ENCODE measurements around the gene AICDA. TPM values are rescaled to one million over a fixed set of nuclear protein-coding genes. Genes with fewer than 3 reads are reported as not detected.
"Not testable (repeated sequence)": the region's sequence is repeated elsewhere in the genome, so short reads cannot be mapped to it uniquely, and the experiment has no call there.

Gene AICDA
- total RNA-seq, 5 donors from 2014 or later (not counting 1 experiment from before 2014, with no cell fraction given), result 0.10 to 0.35 (median 0.18) TPM; not detected in 2

DNA sequence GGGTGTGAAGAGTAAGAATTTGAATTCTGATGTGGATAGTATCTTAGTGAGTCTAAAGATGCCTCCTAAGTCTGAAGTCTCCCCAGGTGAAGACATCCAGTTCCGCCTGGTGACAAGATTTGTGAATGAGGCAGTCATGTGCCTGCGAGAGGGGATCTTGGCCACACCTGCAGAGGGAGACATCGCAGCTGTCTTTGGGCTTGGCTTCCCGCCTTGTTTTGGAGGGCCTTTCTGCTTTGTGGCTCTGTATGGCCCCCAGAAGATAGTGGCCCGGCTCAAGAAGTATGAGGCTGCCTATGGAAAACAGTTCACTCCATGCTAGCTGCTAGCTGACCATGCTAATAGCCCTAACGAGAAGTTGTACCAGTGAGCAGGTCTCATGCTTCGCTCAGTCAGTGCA, 24.6 kb upstream of the AICDA start:
- H3K27me3 Mint-ChIP-seq, result no peaks in the 10 kb centered on the region
- Histone ChIP-seq H3K36me3 (ENCODE audit: control insufficient read depth in 2 of 2, extremely low read depth in 1 of 2, insufficient read depth in 1 of 2, low read length in 1 of 2) (no peaks in the 10 kb centered on the region), H3K9me3 (no peaks in the 10 kb centered on the region), H3K27me3 (replicated peaks in 1 of 2; ENCODE audit: control insufficient read depth in 2 of 2, extremely low read depth in 1 of 2, insufficient read depth in 2 of 2, low read length in 1 of 2) (no peaks in the 10 kb centered on the region), H3K4me1 (ENCODE audit: control insufficient read depth in 1 of 2, extremely low read depth in 1 of 2, insufficient read depth in 2 of 2, low read length in 2 of 2) (no peaks in the 10 kb centered on the region), H3K4me3 (ENCODE audit: control insufficient read depth in 1 of 2, extremely low read depth in 1 of 2, low read length in 1 of 2) (no peak overlapping the region), H3K27ac (ENCODE audit: low read length) (no peak overlapping the region)
- ChIA-PET POLR2A (no interaction called here), CTCF (no interaction called here)
- H3K27ac Mint-ChIP-seq, result peak overlapping the region in 1 of 2 donors; percentile 40
- ATAC-seq (replicated peaks in 1 of 4) (no peak), DNase-seq (no peak)
- no peaks in the 10 kb centered on the region for H3K36me3 Mint-ChIP-seq
- no peaks in the 10 kb centered on the region for H3K9me3 Mint-ChIP-seq
- WGBS (ENCODE audit: insufficient coverage), result 100% methylated on average over 7 of the region's 7 CpGs
- no peak overlapping the region for H3K4me3 Mint-ChIP-seq
- H3K4me1 Mint-ChIP-seq, result no peaks in the 10 kb centered on the region

DNA sequence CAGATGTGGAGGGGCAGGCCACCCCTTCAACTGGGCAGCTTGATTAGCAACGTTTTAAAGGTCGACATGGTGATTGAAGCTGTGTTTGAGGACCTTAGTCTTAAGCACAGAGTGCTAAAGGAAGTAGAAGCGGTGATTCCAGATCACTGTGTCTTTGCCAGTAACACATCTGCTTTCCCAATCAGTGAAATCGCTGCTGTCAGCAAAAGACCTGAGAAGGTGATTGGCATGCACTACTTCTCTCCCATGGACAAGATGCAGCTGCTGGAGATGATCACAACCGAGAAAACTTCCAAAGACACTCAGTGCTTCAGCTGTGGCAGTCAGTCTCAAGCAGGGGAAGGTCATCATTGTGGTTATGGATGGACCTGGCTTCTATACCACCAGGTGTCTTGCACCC, 23.9 kb upstream of the AICDA start:
- no peak overlapping the region for H3K4me3 Mint-ChIP-seq
- H3K9me3 ChIP-seq, result no peaks in the 10 kb centered on the region
- ChIA-PET POLR2A (no interaction called here), CTCF (no interaction called here)
- DNase-seq (no peak), ATAC-seq (replicated peaks in 1 of 4) (no peak)
- no peaks in the 10 kb centered on the region for H3K36me3 ChIP-seq (ENCODE audit: control insufficient read depth in 2 of 2, extremely low read depth in 1 of 2, insufficient read depth in 1 of 2, low read length in 1 of 2)
- H3K4me3 ChIP-seq (ENCODE audit: control insufficient read depth in 1 of 2, extremely low read depth in 1 of 2, low read length in 1 of 2), result no peak overlapping the region
- no peaks in the 10 kb centered on the region for H3K4me1 Mint-ChIP-seq
- no peaks in the 10 kb centered on the region for H3K9me3 Mint-ChIP-seq
- H3K27ac Mint-ChIP-seq, result no peak overlapping the region
- 73% methylated on average over 3 of the region's 5 CpGs for WGBS (ENCODE audit: insufficient coverage)
- H3K27me3 ChIP-seq (replicated peaks in 1 of 2; ENCODE audit: control insufficient read depth in 2 of 2, extremely low read depth in 1 of 2, insufficient read depth in 2 of 2, low read length in 1 of 2), result no peaks in the 10 kb centered on the region
- no peak overlapping the region for H3K27ac ChIP-seq (ENCODE audit: low read length)
- H3K36me3 Mint-ChIP-seq, result no peaks in the 10 kb centered on the region
- no peaks in the 10 kb centered on the region for H3K4me1 ChIP-seq (ENCODE audit: control insufficient read depth in 1 of 2, extremely low read depth in 1 of 2, insufficient read depth in 2 of 2, low read length in 2 of 2)
- H3K27me3 Mint-ChIP-seq, result no peaks in the 10 kb centered on the region

DNA sequence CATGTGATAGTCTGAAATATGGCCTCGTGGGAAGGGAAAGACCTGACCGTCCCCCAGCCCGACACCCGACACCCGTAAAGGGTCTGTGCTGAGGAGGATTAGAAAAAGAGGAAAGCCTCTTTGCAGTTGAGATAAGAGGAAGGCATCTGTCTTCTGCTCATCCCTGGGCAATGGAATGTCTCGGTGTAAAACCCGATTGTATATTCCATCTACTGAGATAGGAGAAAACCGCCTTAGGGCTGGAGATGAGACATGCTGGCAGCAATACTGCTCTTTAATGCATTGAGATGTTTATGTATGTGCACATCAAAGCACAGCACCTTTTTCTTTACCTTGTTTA, 23.3 kb upstream of the AICDA start:
- H3K4me3 ChIP-seq (ENCODE audit: control insufficient read depth in 1 of 2, extremely low read depth in 1 of 2, low read length in 1 of 2); H3K27me3 ChIP-seq (replicated peaks in 1 of 2; ENCODE audit: control insufficient read depth in 2 of 2, extremely low read depth in 1 of 2, insufficient read depth in 2 of 2, low read length in 1 of 2); H3K4me1 ChIP-seq (ENCODE audit: control insufficient read depth in 1 of 2, extremely low read depth in 1 of 2, insufficient read depth in 2 of 2, low read length in 2 of 2); ATAC-seq (replicated peaks in 1 of 4); H3K4me3 Mint-ChIP-seq; H3K9me3 Mint-ChIP-seq; DNase-seq; POLR2A ChIA-PET; H3K36me3 ChIP-seq (ENCODE audit: control insufficient read depth in 2 of 2, extremely low read depth in 1 of 2, insufficient read depth in 1 of 2, low read length in 1 of 2); H3K27me3 Mint-ChIP-seq; H3K27ac ChIP-seq (ENCODE audit: low read length); H3K4me1 Mint-ChIP-seq; H3K27ac Mint-ChIP-seq; H3K36me3 Mint-ChIP-seq; H3K9me3 ChIP-seq: not testable (repeated sequence)
- CTCF ChIA-PET, result interaction anchor here in 1 of 2 donors (0.6 kb wide), 1 partner anchor 936 kb away, joined by 4 read pairs; no protein-coding TSS in a partner anchor
- 100% methylated on average over 4 of the region's 8 CpGs for WGBS (ENCODE audit: insufficient coverage)

DNA sequence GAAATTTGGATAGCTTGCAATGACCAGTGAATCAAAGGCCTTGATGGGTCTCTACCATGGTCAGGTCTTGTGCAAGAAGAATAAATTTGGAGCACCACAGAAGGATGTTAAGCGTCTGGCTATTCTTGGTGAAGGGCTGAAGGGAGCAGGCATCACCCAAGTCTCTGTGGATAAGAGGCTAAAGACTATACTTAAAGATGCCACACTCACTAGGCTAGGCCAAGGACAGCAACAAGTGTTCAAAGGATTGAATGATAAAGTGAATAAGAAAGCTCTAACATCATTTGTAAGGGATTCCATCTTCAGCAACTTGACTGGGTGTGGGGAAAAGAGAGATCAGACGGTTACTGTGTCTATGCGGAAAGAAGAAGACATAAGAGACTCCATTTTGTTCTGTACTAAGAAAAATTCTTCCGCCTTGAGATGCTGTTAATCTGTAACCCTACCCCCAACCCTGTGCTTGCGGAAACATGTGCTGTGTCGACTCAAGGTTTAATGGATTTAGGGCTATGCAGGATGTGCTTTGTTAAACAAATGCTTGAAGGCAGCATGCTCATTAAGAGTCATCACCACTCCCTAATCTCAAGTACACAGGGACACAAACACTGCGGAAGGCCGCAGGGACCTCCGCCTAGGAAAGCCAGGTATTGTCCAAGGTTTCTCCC, 22.8 kb upstream of the AICDA start:
- DNase-seq; H3K9me3 ChIP-seq; H3K27me3 Mint-ChIP-seq; H3K36me3 ChIP-seq (ENCODE audit: control insufficient read depth in 2 of 2, extremely low read depth in 1 of 2, insufficient read depth in 1 of 2, low read length in 1 of 2); H3K4me1 ChIP-seq (ENCODE audit: control insufficient read depth in 1 of 2, extremely low read depth in 1 of 2, insufficient read depth in 2 of 2, low read length in 2 of 2); H3K9me3 Mint-ChIP-seq; H3K27ac ChIP-seq (ENCODE audit: low read length); H3K27me3 ChIP-seq (replicated peaks in 1 of 2; ENCODE audit: control insufficient read depth in 2 of 2, extremely low read depth in 1 of 2, insufficient read depth in 2 of 2, low read length in 1 of 2); H3K4me1 Mint-ChIP-seq; H3K4me3 Mint-ChIP-seq; H3K27ac Mint-ChIP-seq; ATAC-seq (replicated peaks in 1 of 4); H3K36me3 Mint-ChIP-seq; H3K4me3 ChIP-seq (ENCODE audit: control insufficient read depth in 1 of 2, extremely low read depth in 1 of 2, low read length in 1 of 2); POLR2A ChIA-PET: not testable (repeated sequence)
- CTCF ChIA-PET, result interaction anchor here in 1 of 2 donors (0.6 kb wide), 1 partner anchor 936 kb away, joined by 4 read pairs; no protein-coding TSS in a partner anchor
- no CpG with 5 or more reads among the region's 9 CpGs for WGBS (ENCODE audit: insufficient coverage)

DNA sequence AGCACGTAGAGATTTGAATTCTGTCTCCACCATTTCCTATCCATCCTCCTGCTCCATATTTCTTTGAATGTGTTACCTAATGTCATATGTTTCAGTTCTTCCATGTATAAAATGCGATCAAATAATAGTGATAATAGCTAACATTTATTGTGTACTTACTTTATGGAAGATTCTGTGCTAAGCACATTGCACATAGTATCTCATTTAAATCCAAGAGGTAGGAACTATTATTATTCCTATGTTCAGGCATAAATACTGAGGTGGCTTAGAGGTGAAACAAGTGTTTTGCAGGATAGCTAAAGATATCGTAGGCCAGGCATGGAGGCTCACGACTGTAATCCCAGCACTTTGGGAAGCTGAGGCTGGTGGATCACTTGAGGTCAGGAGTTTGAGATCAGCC, 17.5 kb upstream of the AICDA start:
- 100% methylated on average over 1 of the region's 4 CpGs for WGBS (ENCODE audit: insufficient coverage)
- POLR2A ChIA-PET, result no interaction called here
- CTCF ChIA-PET, result no interaction called here
- Mint-ChIP-seq H3K27me3 (no peaks in the 10 kb centered on the region), H3K4me1 (no peaks in the 10 kb centered on the region), H3K4me3 (no peak overlapping the region), H3K27ac (no peak overlapping the region), H3K9me3 (no peaks in the 10 kb centered on the region), H3K36me3 (no peaks in the 10 kb centered on the region)
- DNase-seq, result no peak
- no peaks in the 10 kb centered on the region for H3K9me3 ChIP-seq
- no peaks in the 10 kb centered on the region for H3K4me1 ChIP-seq (ENCODE audit: control insufficient read depth in 1 of 2, extremely low read depth in 1 of 2, insufficient read depth in 2 of 2, low read length in 2 of 2)
- H3K36me3 ChIP-seq (ENCODE audit: control insufficient read depth in 2 of 2, extremely low read depth in 1 of 2, insufficient read depth in 1 of 2, low read length in 1 of 2), result no peaks in the 10 kb centered on the region
- H3K27ac ChIP-seq (ENCODE audit: low read length), result no peak overlapping the region
- no peak for ATAC-seq (replicated peaks in 1 of 4)
- H3K4me3 ChIP-seq (ENCODE audit: control insufficient read depth in 1 of 2, extremely low read depth in 1 of 2, low read length in 1 of 2), result no peak overlapping the region
- H3K27me3 ChIP-seq (replicated peaks in 1 of 2; ENCODE audit: control insufficient read depth in 2 of 2, extremely low read depth in 1 of 2, insufficient read depth in 2 of 2, low read length in 1 of 2), result peaks cover 0 to 3% of the 10 kb centered on the region in 2 experiments

DNA sequence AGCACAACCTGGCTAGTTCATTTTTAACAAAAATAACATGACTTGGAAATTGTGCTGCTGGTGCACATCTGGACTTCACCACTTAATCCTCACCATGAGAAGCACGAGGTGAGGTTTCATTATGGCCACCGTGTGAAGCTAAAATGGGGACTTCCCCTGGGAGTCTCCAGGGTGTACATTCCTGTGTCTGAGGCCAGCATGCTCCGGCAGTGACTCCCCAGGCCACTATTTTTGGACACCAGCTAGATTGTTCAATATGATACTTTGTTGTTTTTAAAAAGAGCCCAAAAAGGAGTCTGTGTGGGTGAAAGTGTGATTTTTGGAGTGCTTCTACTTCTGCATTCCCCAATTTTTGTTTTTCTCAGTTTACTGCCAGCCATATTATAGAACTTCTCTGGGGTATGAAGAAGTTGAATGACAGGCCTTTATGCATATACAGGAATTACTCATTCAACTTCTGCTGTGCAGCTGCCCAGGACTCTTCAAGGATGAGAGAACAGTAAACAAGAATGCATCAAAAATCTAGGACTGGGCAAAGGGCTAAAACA, 16.9 kb upstream of the AICDA start:
- Mint-ChIP-seq H3K27me3 (no peaks in the 10 kb centered on the region), H3K4me1 (no peaks in the 10 kb centered on the region)
- POLR2A ChIA-PET, result no interaction called here

More for the DNA sequence above, 16.9 kb upstream of the AICDA start:
- Histone ChIP-seq H3K27me3 (replicated peaks in 1 of 2; ENCODE audit: control insufficient read depth in 2 of 2, extremely low read depth in 1 of 2, insufficient read depth in 2 of 2, low read length in 1 of 2) (peaks cover 0 to 3% of the 10 kb centered on the region in 2 experiments), H3K36me3 (ENCODE audit: control insufficient read depth in 2 of 2, extremely low read depth in 1 of 2, insufficient read depth in 1 of 2, low read length in 1 of 2) (no peaks in the 10 kb centered on the region), H3K9me3 (no peaks in the 10 kb centered on the region), H3K27ac (ENCODE audit: low read length) (no peak overlapping the region), H3K4me1 (ENCODE audit: control insufficient read depth in 1 of 2, extremely low read depth in 1 of 2, insufficient read depth in 2 of 2, low read length in 2 of 2) (no peaks in the 10 kb centered on the region), H3K4me3 (ENCODE audit: control insufficient read depth in 1 of 2, extremely low read depth in 1 of 2, low read length in 1 of 2) (no peak overlapping the region)
- no peak overlapping the region for H3K27ac Mint-ChIP-seq
- ATAC-seq (replicated peaks in 1 of 4) (no peak), DNase-seq (no peak)
- H3K4me3 Mint-ChIP-seq, result no peak overlapping the region
- H3K9me3 Mint-ChIP-seq, result no peaks in the 10 kb centered on the region
- CTCF ChIA-PET, result interaction anchor here in 1 of 2 donors (0.9 kb wide), 1 partner anchor 420 kb away, joined by 3 read pairs; no protein-coding TSS in a partner anchor
- no peaks in the 10 kb centered on the region for H3K36me3 Mint-ChIP-seq
- WGBS (ENCODE audit: insufficient coverage), result 40% methylated on average over 1 of the region's 3 CpGs

Measured in T-cell (primary cell).